GM20431 (cell line): ENCODE results near the gene GHRHR.

Experiments
- in situ Hi-C: fragments of 300-500 bp; cut with MseI, MboI; formaldehyde crosslinking; loops from one replicate; pipeline ENCODE4 v1.15.0; 2020; ENCODE audit warnings: low sequenced_read_pairs; ENCODE audit not compliant: unreplicated experiment

The GHRHR gene

GRCh38 chr7:30963842-30964241 is at the start of gene GHRHR:
Gene GHRHR (plus strand): TSS chr7:30963953. CDS start chr7:30964069, 116 bp downstream.
- in situ Hi-C loops: no loop called here

DNA sequence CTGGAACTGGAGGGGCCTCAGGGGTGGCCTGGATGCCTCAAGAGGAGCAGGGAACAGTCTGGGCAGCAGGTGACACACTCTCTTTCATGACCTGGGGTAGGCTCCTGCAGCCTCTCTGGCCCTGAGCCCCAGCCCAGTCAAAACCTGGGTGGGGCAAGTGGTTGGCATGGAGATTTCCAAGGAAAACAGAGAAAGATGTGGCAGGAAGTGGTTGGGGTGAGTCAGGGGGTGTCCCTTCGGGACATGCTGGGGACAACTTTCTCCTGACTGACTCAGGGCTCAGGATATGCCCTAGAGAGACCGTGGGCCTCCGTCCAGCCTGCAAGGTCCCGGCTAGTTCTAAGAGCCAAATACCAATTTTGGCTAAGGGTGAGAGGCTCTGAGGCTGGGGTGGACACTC is 49.2 kb upstream of the GHRHR start:
- in situ Hi-C loops: no loop called here

DNA sequence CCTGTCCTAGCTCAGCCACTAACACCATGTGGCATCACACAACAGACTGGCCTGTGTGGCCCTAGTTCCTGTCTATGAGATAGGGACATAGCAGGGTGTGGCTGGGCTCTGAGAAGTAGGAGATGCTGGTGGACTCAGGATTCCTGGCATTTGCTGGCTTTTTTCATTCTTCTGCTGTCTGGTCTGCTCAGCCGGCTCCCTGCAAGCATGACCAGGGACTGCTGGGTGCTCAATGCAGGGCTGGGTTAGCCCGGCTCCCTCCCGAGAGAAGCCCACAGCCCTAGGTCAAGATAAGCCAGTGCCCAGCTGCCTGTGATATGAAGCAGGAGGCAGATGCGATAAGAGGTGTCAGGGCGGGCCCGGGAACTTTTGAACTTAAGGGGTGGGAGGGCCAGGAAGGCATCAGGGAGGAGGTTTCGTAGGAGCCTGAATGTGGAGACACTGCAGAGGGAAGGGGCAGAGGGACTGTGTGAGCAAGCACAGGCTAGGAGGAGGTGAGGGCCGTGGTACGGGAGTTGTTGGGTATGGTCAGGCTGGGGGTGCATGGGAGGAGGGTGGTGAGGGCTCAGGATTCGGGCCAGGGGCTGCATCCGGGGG is 48.6 kb upstream of the GHRHR start:
- in situ Hi-C loops: no loop called here

DNA sequence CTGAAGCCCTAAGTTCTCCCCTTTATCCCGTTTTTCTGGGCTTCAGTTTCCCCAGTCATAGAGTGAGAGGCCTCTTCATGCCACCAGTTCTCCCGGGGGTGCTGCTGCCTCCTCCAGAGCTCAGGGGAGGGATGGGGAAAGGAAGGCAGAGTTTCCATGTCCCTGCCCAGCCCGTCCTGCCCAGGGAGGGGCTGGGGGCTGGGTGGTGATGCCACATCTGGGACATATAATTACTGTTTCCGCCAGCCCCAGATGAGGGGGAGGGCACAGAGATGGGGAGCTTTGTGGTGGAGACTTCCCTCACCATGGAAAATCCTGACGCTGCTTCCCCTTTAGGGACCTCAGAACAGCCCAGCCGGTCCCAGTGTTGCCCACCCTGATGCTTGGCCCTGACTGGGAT is 48.0 kb upstream of the GHRHR start:
- in situ Hi-C loops: no loop called here

- in situ Hi-C loops: no loop called here
Measured at GRCh38 chr7:30916255-30916654, 47.5 kb upstream of the GHRHR start.

GRCh38 chr7:30916767-30917166 is 47.0 kb upstream of the GHRHR start:
- in situ Hi-C loops: no loop called here

- in situ Hi-C loops: no loop called here
Measured at GRCh38 chr7:30917216-30917893, 46.4 kb upstream of the GHRHR start.

DNA sequence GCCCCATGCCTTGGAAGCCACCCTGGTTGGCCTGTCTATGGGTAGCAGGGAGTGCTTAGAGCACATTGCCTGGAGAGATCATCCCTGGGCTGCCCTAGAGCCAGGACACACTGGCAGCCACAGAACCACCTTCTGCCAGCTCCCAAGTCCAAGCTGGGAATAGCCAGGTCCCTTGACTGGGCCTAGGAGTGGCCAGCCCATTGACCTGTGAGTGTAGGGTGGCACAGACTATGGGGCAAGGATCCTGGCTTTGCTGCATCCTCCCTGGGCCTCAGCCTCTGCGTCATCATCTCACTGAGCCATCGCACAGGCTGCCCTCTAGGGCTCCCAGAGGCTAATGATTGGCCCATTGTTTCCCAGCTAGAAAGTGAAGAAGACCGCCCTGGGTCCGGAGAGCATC is 45.1 kb upstream of the GHRHR start:
- in situ Hi-C loops: no loop called here

- in situ Hi-C loops: no loop called here
Measured at GRCh38 chr7:30920021-30920583, 43.7 kb upstream of the GHRHR start.

DNA sequence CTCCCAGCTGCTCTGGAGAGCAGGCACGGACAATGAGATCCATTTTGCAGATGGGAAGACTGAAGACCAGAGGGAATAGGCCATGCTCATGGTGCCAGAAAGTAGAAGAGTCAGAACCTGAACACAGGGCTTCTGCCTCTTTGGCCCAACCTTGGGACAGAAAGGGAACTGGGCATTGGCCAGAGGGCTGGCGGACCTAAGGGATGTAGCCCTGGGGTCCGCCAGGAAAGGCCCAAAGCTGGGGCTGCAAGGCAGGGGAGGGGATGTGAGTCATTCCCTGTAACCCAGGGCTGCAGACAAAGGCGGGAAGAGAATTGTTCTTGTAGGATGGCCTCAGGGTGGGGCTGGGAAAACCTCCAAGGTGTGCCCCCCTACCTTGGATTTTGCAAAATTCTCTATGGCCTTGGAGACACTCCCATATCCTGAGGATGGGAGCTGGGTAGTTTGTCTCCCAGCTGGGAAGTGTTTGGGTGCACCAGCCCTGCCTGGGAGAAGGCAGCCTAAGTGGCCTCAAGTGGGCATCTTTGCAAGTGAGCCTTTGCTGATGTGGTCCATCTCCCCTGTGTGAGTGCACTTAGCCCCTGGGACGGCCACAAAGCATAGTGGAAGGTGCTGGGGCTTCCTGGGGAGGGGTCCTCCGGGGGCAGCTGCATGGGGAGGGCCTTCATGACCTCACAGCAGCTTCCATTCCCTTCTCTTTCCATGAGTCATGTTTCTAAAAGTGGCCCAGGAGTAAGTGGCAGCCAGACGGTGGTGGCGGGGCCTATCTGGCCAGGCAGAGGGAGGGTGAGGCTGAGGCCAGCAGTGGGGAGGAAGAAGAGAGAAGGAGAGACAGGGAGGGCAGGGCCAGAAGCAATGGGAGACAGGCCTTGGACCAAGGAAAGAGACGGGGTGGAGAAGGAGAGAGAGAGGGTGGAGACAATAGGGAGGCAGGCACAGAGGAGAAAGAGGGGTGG is 42.9 kb upstream of the GHRHR start:
- in situ Hi-C loops: no loop called here

DNA sequence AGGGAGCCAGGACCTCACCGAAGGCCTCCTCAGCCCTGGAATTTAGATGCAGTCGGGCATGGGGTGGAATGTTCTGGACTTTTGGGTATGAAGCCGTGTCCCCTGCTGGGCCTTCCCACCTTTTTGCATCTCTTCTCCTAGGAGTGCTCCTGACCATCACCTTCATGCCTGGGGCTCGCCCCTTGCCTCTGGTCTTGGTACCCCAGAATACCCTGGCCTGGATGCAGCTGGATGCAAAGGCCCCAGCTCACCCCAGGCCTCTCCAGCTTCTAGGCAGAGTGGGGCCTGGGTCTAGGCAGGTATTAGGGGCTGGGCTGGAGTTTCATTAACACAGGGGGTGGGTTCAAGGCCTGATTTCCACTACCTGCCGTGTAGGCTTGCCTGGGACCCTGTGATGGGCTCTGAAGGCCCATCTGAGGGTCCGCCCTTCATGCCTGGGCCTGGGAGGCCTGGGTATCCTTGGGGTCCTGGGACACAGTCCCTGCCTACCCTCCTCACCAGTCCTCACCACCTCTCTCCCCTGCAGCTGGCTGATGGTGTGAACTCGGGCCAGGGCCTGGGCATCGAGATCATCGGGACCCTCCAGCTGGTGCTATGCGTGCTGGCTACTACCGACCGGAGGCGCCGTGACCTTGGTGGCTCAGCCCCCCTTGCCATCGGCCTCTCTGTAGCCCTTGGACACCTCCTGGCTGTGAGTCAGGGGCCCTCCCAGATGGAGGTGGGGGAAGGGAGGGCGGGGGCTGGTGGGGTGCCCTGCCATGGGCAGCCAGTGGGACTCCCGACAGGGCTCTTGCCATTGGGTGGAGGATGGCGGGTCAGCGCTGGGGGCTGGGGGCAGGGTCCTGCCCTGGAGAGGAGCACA is 42.0 kb upstream of the GHRHR start:
- in situ Hi-C loops: no loop called here

- in situ Hi-C loops: no loop called here
Measured at GRCh38 chr7:30922596-30922995, 41.2 kb upstream of the GHRHR start.

DNA sequence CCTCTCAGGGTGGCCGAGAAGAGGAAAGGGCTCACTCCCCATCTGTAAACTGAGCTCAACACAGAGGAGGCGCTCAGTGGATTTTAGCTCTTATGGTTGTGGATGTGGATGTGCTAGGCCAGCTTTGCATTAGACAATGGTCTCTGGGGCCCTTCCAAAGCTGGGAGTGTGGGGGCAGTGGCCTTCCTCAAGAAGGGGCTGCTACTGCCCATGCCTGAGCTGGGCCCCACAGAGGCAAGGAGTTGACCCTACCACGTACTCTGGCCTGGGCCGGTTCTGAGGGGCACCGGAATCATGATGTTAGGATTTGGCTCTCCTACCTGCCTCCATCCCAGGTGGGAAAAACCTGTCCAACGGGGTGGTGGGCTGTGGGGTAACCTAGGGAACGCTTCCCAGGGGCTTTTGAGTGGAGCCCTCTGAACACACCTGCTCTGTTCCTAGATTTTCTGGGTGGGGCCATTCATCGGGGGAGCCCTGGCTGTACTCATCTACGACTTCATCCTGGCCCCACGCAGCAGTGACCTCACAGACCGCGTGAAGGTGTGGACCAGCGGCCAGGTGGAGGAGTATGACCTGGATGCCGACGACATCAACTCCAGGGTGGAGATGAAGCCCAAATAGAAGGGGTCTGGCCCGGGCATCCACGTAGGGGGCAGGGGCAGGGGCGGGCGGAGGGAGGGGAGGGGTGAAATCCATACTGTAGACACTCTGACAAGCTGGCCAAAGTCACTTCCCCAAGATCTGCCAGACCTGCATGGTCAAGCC is 40.6 kb upstream of the GHRHR start:
- in situ Hi-C loops: no loop called here

GRCh38 chr7:30923774-30924413 is 39.9 kb upstream of the GHRHR start:
- in situ Hi-C loops: no loop called here

GRCh38 chr7:30924624-30925023 is 39.1 kb upstream of the GHRHR start:
- in situ Hi-C loops: no loop called here

DNA sequence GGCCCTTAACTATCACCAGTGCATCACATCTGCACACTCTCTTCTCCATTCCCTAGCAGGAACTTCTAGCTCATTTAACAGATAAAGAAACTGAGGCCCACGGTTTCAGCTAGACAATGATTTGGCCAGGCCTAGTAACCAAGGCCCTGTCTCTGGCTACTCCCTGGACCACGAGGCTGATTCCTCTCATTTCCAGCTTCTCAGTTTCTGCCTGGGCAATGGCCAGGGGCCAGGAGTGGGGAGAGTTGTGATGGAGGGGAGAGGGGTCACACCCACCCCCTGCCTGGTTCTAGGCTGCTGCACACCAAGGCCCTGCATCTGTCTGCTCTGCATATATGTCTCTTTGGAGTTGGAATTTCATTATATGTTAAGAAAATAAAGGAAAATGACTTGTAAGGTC is 38.6 kb upstream of the GHRHR start:
- in situ Hi-C loops: no loop called here

DNA sequence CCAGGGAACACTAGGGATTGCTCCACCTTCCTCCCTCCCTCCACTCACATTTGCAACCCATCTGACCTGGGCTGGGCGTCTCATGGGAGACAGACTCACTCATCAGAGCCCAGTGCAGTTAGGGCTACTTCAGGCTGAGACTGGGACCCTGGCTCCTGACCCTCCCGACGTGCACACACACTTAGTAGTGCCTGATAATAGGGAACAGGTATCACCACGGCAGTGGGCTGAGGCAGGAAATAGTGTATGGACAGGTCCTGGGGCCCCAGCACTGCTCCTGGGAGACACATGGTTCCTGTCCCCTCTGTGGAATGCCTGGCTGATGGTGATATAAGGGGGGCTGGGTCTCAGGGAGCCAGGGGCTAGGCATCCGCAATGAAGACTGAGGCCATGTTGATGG is 37.8 kb upstream of the GHRHR start:
- in situ Hi-C loops: no loop called here

- in situ Hi-C loops: no loop called here
Measured at GRCh38 chr7:30926313-30926712, 37.4 kb upstream of the GHRHR start.

GRCh38 chr7:30927040-30927439 is 36.7 kb upstream of the GHRHR start:
- in situ Hi-C loops: no loop called here
